Karpas-422 (cell line): ENCODE data around the gene PRKD2. TPM values are rescaled to one million over a fixed set of nuclear protein-coding genes. Genes with fewer than 3 reads are reported as not detected.
A peak's percentile ranks its signal among the peaks of the same experiment; 100 is the strongest.

ENCODE experiments used
- DNase-seq: peaks from one replicate; pipeline ENCODE4 v3.0.0-alpha.2; 2015
- H2AFZ ChIP-seq: fragments of 200-600 bp; sonication (generic); 2 replicates; pipeline ENCODE4 v1.6.1; 2014; ENCODE audit warnings: antibody characterized with exemption, low read length, mixed read lengths
- H3K27ac ChIP-seq: fragments of 200-600 bp; sonication (generic); 2 replicates; pipeline ENCODE4 v1.5.1; 2014; ENCODE audit warnings: mild to moderate bottlenecking, low read length, moderate library complexity
- H3K27me3 ChIP-seq: fragments of 200-600 bp; sonication (generic); 2 replicates; pipeline ENCODE4 v1.6.1; 2014; ENCODE audit warnings: low read length, mixed read lengths
- H3K36me3 ChIP-seq: fragments of 200-600 bp; sonication (generic); 2 replicates; pipeline ENCODE4 v1.6.1; 2014; ENCODE audit warnings: low read length, mixed read lengths; ENCODE audit not compliant: insufficient read depth
- H3K4me1 ChIP-seq: fragments of 200-600 bp; sonication (generic); 2 replicates; pipeline ENCODE4 v1.6.1; 2014; ENCODE audit warnings: mild to moderate bottlenecking, low read length, mixed read lengths
- H3K4me2 ChIP-seq: fragments of 200-600 bp; sonication (generic); 2 replicates; pipeline ENCODE4 v1.6.1; 2014; ENCODE audit warnings: low read length, low read depth, mild to moderate bottlenecking; ENCODE audit not compliant: poor library complexity, severe bottlenecking
- H3K4me3 ChIP-seq: fragments of 200-600 bp; sonication (generic); 2 replicates; pipeline ENCODE4 v1.5.1; 2014; ENCODE audit warnings: mild to moderate bottlenecking, antibody characterized with exemption, low read length, mixed read lengths
- H3K79me2 ChIP-seq: fragments of 200-600 bp; sonication (generic); 2 replicates; pipeline ENCODE4 v1.6.1; 2014; ENCODE audit warnings: mild to moderate bottlenecking, low read length, mixed read lengths
- H3K9ac ChIP-seq: fragments of 200-600 bp; sonication (generic); 2 replicates; pipeline ENCODE4 v1.6.0; 2014; ENCODE audit warnings: low read length
- H3K9me2 ChIP-seq: fragments of 200-600 bp; sonication (generic), shearing (Covaris generic); replicated peaks from 2 replicates; pipeline ENCODE4 v1.6.0; 2014; ENCODE audit warnings: mild to moderate bottlenecking, low read length, moderate library complexity; ENCODE audit not compliant: insufficient read depth
- H3K9me3 ChIP-seq: fragments of 300-700, 200-600 bp; sonication (generic); 2 replicates; pipeline ENCODE4 v1.6.1; 2014; ENCODE audit warnings: low read length, mixed read lengths
- H4K20me1 ChIP-seq: fragments of 200-600 bp; sonication (generic); 2 replicates; pipeline ENCODE4 v1.6.1; 2014; ENCODE audit warnings: mild to moderate bottlenecking, antibody characterized with exemption, low read length, low read depth; ENCODE audit not compliant: insufficient read depth
- total RNA-seq: library from RNA; depleted of rRNA; stranded (reverse); fragments of >200 nt; shearing (Covaris generic); gene quantifications from 2 replicates; pipeline ENCODE4 v1.2.3, GENCODE V29; 2014; ENCODE audit warnings: low replicate concordance

Gene PRKD2
- total RNA-seq, 1 experiment from 2014 or later: 20.0 TPM

GRCh38 chr19:46728693-46729339 is 11.9 kb upstream of the PRKD2 start:
- H3K36me3 ChIP-seq: peaks cover 20% of the 10 kb centered on the region
- DNase-seq: peak; percentile 91
- H3K4me1 ChIP-seq: peaks cover 29% of the 10 kb centered on the region
- no peaks in the 10 kb centered on the region for H3K9me2 ChIP-seq
- H2AFZ ChIP-seq: no peak overlapping the region
- peaks cover 27% of the 10 kb centered on the region for H3K79me2 ChIP-seq
- H3K27me3 ChIP-seq: no peaks in the 10 kb centered on the region
- H3K9ac ChIP-seq: no peak overlapping the region
- H3K4me3 ChIP-seq: no peak overlapping the region
- no peak overlapping the region for H3K4me2 ChIP-seq
- H3K27ac ChIP-seq: no peak overlapping the region
- no peaks in the 10 kb centered on the region for H3K9me3 ChIP-seq
- H4K20me1 ChIP-seq: peaks cover 50% of the 10 kb centered on the region

GRCh38 chr19:46728208-46728607 is 11.3 kb upstream of the PRKD2 start:
- H3K4me3 ChIP-seq: no peak overlapping the region
- H3K9me2 ChIP-seq: no peaks in the 10 kb centered on the region
- no peak overlapping the region for H3K9ac ChIP-seq
- H3K4me1 ChIP-seq: peaks cover 29% of the 10 kb centered on the region
- H3K27ac ChIP-seq: no peak overlapping the region
- DNase-seq: no peak
- no peak overlapping the region for H2AFZ ChIP-seq
- H3K79me2 ChIP-seq: peaks cover 23% of the 10 kb centered on the region
- H3K27me3 ChIP-seq: no peaks in the 10 kb centered on the region
- no peaks in the 10 kb centered on the region for H3K9me3 ChIP-seq
- H3K36me3 ChIP-seq: peaks cover 20% of the 10 kb centered on the region
- H4K20me1 ChIP-seq: peaks cover 50% of the 10 kb centered on the region
- no peak overlapping the region for H3K4me2 ChIP-seq

DNA sequence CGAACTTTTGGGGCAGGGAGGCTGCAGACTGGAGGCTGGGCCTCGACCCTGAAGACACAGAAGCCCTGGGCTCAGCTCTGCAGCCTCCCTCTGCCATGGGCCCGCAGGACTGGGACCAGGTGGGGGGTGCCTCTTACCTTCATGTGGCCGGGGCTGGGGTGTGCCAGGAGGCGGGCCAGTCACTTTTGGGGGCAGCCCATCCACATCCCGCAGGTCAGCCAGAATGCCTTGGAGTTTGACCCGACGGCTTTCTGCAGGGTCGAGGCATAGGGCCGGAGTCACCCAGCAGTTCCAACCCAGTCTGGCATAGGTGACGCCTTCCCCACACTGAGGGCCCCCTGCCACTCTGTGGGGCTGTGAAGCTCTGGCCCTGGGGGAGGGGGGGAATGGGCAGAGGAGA is 10.8 kb upstream of the PRKD2 start:
- Histone ChIP-seq H3K27me3 (no peaks in the 10 kb centered on the region), H3K9me2 (no peaks in the 10 kb centered on the region), H2AFZ (no peak overlapping the region), H4K20me1 (peaks cover 50% of the 10 kb centered on the region), H3K36me3 (peaks cover 20% of the 10 kb centered on the region), H3K79me2 (peaks cover 19% of the 10 kb centered on the region), H3K9me3 (no peaks in the 10 kb centered on the region), H3K4me3 (no peak overlapping the region), H3K27ac (no peak overlapping the region), H3K9ac (no peak overlapping the region), H3K4me1 (peaks cover 29% of the 10 kb centered on the region), H3K4me2 (no peak overlapping the region)
- no peak for DNase-seq

DNA sequence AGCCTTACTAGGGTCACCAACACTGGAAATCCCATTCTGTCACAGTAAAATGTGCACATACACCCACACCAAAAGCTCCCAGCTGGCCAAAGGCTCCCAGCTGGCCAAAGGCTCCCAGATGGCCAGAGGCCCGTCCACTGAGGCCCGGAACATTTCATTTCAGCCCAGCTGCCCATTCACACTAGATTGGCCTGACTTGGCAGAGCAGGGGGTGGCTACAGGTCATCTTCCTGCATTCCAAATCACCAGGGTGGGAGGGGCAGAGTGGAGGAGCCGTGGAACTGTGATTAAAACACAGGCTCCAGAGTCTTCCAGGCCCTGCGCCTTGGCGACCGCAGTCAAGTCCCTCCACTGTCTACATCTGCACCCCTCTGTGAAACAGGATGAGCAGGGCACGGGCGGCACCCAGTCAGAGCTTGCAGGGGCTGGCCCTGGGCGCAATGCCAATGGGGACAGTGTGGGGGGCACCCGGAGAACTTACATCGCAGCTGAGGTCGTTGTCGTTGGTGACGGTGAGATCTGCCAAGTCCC is 10.1 kb upstream of the PRKD2 start:
- Histone ChIP-seq H3K4me3 (no peak overlapping the region), H3K9me3 (no peaks in the 10 kb centered on the region), H3K36me3 (peaks cover 20% of the 10 kb centered on the region), H3K4me1 (peaks cover 35% of the 10 kb centered on the region), H3K27me3 (no peaks in the 10 kb centered on the region), H3K79me2 (peaks cover 19% of the 10 kb centered on the region), H3K9me2 (no peaks in the 10 kb centered on the region), H3K4me2 (no peak overlapping the region), H3K9ac (no peak overlapping the region), H2AFZ (no peak overlapping the region), H4K20me1 (peaks cover 46% of the 10 kb centered on the region), H3K27ac (no peak overlapping the region)
- DNase-seq: no peak

DNA sequence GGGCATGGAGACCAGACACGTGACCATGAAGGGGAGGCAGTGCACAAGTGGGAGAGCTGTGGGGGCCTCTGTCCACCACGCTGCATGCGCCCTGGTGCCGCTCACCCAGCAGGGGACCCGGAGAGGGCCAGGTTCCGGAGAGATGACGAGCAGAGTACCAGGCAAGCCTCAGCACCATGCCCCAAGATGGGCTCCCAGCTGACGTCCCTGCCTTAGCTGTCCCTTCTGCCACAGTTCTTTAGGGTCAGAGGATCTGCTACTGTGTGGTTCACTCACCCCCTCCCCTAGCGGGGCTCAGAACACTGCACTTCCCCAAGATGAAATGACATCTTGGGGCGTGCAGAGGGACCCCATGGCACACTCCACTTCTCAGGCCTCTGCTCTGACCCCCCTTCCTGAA is 9.6 kb upstream of the PRKD2 start:
- Histone ChIP-seq H3K27me3 (no peaks in the 10 kb centered on the region), H3K4me3 (no peak overlapping the region), H3K9ac (no peak overlapping the region), H3K36me3 (peaks cover 20% of the 10 kb centered on the region), H3K9me3 (no peaks in the 10 kb centered on the region), H3K4me2 (no peak overlapping the region), H4K20me1 (peaks cover 41% of the 10 kb centered on the region), H3K9me2 (no peaks in the 10 kb centered on the region), H3K79me2 (peaks cover 19% of the 10 kb centered on the region), H3K27ac (no peak overlapping the region), H2AFZ (no peak overlapping the region), H3K4me1 (peaks cover 38% of the 10 kb centered on the region)
- no peak for DNase-seq

DNA sequence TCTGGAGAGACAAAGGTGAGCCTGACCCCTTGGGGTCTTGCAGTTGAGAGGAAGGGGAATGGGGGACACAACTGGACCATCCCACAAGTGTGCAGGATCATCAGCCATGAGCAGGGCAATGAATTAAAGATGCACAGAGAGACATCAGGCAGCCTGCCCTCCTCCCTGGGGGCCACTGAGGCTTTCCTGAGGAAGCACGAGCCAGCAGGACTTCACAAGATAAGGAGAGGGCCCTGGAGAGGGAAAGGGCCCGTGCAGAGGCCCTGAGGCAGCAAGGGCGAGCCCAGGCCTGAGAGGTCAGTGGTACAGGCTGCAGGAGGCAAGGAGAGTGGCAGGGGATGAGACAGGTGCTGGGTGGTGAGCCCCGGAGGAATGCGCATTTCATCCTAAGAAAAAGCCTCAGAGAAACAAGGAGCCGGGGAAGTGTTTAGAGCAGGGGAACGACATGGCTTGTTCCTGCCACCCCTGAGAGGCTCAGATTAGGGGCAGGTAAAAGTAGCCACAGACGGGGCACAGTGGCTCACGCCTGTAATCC is 9.0 kb upstream of the PRKD2 start:
- no peak overlapping the region for H2AFZ ChIP-seq
- peaks cover 20% of the 10 kb centered on the region for H3K36me3 ChIP-seq
- H3K9me3 ChIP-seq: no peaks in the 10 kb centered on the region
- peaks cover 19% of the 10 kb centered on the region for H3K79me2 ChIP-seq
- no peaks in the 10 kb centered on the region for H3K27me3 ChIP-seq
- no peak overlapping the region for H3K27ac ChIP-seq
- no peaks in the 10 kb centered on the region for H3K9me2 ChIP-seq
- peaks cover 38% of the 10 kb centered on the region for H3K4me1 ChIP-seq
- H3K9ac ChIP-seq: no peak overlapping the region
- H4K20me1 ChIP-seq: peaks cover 34% of the 10 kb centered on the region
- no peak overlapping the region for H3K4me2 ChIP-seq
- H3K4me3 ChIP-seq: no peak overlapping the region
- no peak for DNase-seq

GRCh38 chr19:46725036-46725820 is 8.3 kb upstream of the PRKD2 start:
- H3K4me2 ChIP-seq: no peak overlapping the region
- no peak overlapping the region for H3K27ac ChIP-seq
- peaks cover 20% of the 10 kb centered on the region for H3K36me3 ChIP-seq
- peaks cover 38% of the 10 kb centered on the region for H3K4me1 ChIP-seq
- no peak overlapping the region for H3K4me3 ChIP-seq
- H3K9me3 ChIP-seq: no peaks in the 10 kb centered on the region
- H4K20me1 ChIP-seq: peaks cover 31% of the 10 kb centered on the region
- H3K79me2 ChIP-seq: peaks cover 19% of the 10 kb centered on the region
- peak; percentile 39 for DNase-seq
- H3K9ac ChIP-seq: no peak overlapping the region
- H3K9me2 ChIP-seq: no peaks in the 10 kb centered on the region
- no peaks in the 10 kb centered on the region for H3K27me3 ChIP-seq
- H2AFZ ChIP-seq: no peak overlapping the region

GRCh38 chr19:46724468-46724867 is 7.6 kb upstream of the PRKD2 start:
- H3K4me2 ChIP-seq: no peak overlapping the region
- no peak for DNase-seq
- H3K27me3 ChIP-seq: no peaks in the 10 kb centered on the region
- H3K4me1 ChIP-seq: peaks cover 38% of the 10 kb centered on the region
- peaks cover 20% of the 10 kb centered on the region for H3K36me3 ChIP-seq
- H2AFZ ChIP-seq: no peak overlapping the region
- peaks cover 19% of the 10 kb centered on the region for H3K79me2 ChIP-seq
- H3K27ac ChIP-seq: no peak overlapping the region
- no peak overlapping the region for H3K4me3 ChIP-seq
- H3K9me3 ChIP-seq: no peaks in the 10 kb centered on the region
- no peak overlapping the region for H3K9ac ChIP-seq
- H4K20me1 ChIP-seq: peaks cover 25% of the 10 kb centered on the region
- no peaks in the 10 kb centered on the region for H3K9me2 ChIP-seq
